Activated CD8-positive, alpha-beta memory T cell treated with anti-CD3 and anti-CD28 coated beads, Interleukin-2, amount 10 ng/mL, durations not matched to agents 7 days and 5 days (primary cell): ENCODE results near the gene IFITM2. TPM values are rescaled to one million over a fixed set of nuclear protein-coding genes. Genes with fewer than 3 reads are reported as not detected.
A peak's percentile ranks its signal among the peaks of the same experiment; 100 is the strongest.
"Not testable (repeated sequence)": the region's sequence is repeated elsewhere in the genome, so short reads cannot be mapped to it uniquely, and the experiment has no call there.

Source experiments
- ATAC-seq: fragments of 150-1000 bp; cut with Tn5 transposase; one replicate; pipeline ENCODE4 v1.10.0; 2021; ENCODE audit warnings: moderate library complexity
- CTCF ChIA-PET: fragments of 350-600 bp; sonication (Branson Sonifier 250); formaldehyde crosslinking; loops from one replicate; lab custom pipeline; 2021; ENCODE audit warnings: antibody characterized with exemption; lab: Charles Lee
- DNase-seq: peaks from one replicate; pipeline ENCODE4 v3.0.0-alpha.2; 2020
- H3K27ac Mint-ChIP-seq: one replicate; pipeline ENCODE4 v1.8.0; 2021; ENCODE audit warnings: mild to moderate bottlenecking, mixed read lengths
- H3K27me3 Mint-ChIP-seq: one replicate; pipeline ENCODE4 v1.8.0; 2021; ENCODE audit warnings: mixed read lengths
- H3K36me3 Mint-ChIP-seq: one replicate; pipeline ENCODE4 v1.8.0; 2021; ENCODE audit warnings: mild to moderate bottlenecking, mixed read lengths
- H3K4me1 Mint-ChIP-seq: one replicate; pipeline ENCODE4 v1.8.0; 2021; ENCODE audit warnings: mixed read lengths
- H3K4me3 Mint-ChIP-seq: one replicate; pipeline ENCODE4 v1.8.0; 2021; ENCODE audit warnings: mild to moderate bottlenecking, moderate library complexity, mixed read lengths
- H3K9me3 Mint-ChIP-seq: one replicate; pipeline ENCODE4 v1.8.0; 2022; ENCODE audit warnings: low read depth, mixed read lengths
- total RNA-seq, 2 experiments: library from RNA; stranded (reverse); gene quantifications; one replicate each; pipeline ENCODE4 v1.2.3, GENCODE V29; 2021

The IFITM2 gene
- total RNA-seq, 2 experiments from 2014 or later: 646 to 1,401 TPM

GRCh38 chr11:298406-299065 is 9.1 kb upstream of the IFITM2 start:
- CTCF ChIA-PET: interaction anchor here (1.0 to 3.5 kb wide), 3 partner anchors 11 to 47 kb away, joined by 3 to 13 read pairs (median 5); no protein-coding TSS in a partner anchor
- no peaks in the 10 kb centered on the region for H3K9me3 Mint-ChIP-seq
- peaks cover 20% of the 10 kb centered on the region for H3K27me3 Mint-ChIP-seq
- H3K36me3 Mint-ChIP-seq: peaks cover 4% of the 10 kb centered on the region
- ATAC-seq (no peak), DNase-seq (no peak)
- H3K4me1 Mint-ChIP-seq: peaks cover 40% of the 10 kb centered on the region
- H3K27ac Mint-ChIP-seq: peak overlapping the region; percentile 86
- H3K4me3 Mint-ChIP-seq: no peak overlapping the region

GRCh38 chr11:299081-299891 is 8.3 kb upstream of the IFITM2 start, which contains the start of gene IFITM5:
Gene IFITM5 (minus strand): TSS chr11:299526. CDS start chr11:299490, 36 bp downstream.
- CTCF ChIA-PET: interaction anchor here (1.0 to 3.5 kb wide), 3 partner anchors 10 to 48 kb away, joined by 3 to 13 read pairs (median 5); no protein-coding TSS in a partner anchor
- peak within 1 kb of the TSS; percentile 86 for H3K27ac Mint-ChIP-seq
- no peak for ATAC-seq
- H3K4me1 Mint-ChIP-seq: peaks cover 45% of the 10 kb centered on the region
- H3K27me3 Mint-ChIP-seq: peaks cover 20% of the 10 kb centered on the region
- H3K9me3 Mint-ChIP-seq: no peaks in the 10 kb centered on the region
- H3K36me3 Mint-ChIP-seq: peaks cover 1% of the 10 kb centered on the region
- DNase-seq: no peak
- H3K4me3 Mint-ChIP-seq: no peak within 1 kb of the TSS

- H3K4me1 Mint-ChIP-seq: peaks cover 46% of the 10 kb centered on the region
- H3K27me3 Mint-ChIP-seq: peaks cover 20% of the 10 kb centered on the region
- H3K9me3 Mint-ChIP-seq: no peaks in the 10 kb centered on the region
- no peak overlapping the region for H3K4me3 Mint-ChIP-seq
- DNase-seq (no peak), ATAC-seq (no peak)
- CTCF ChIA-PET: interaction anchor here (0.8 to 3.5 kb wide), 4 partner anchors 42 to 97 kb away, joined by 3 to 13 read pairs (median 4); no protein-coding TSS in a partner anchor
- H3K27ac Mint-ChIP-seq: no peak overlapping the region
- H3K36me3 Mint-ChIP-seq: peaks cover under 1% of the 10 kb centered on the region
Observed at GRCh38 chr11:299951-300735, 7.5 kb upstream of the IFITM2 start.

- CTCF ChIA-PET: interaction anchor here (1.1 to 5.8 kb wide), 6 partner anchors 9 to 62 kb away, joined by 4 to 54 read pairs (median 25); partner anchors contain the start of gene PGGHG
Observed at GRCh38 chr11:303363-303762, 4.3 kb upstream of the IFITM2 start.

GRCh38 chr11:304061-304506 is 3.5 kb upstream of the IFITM2 start:
- Mint-ChIP-seq H3K36me3 (peaks cover 10% of the 10 kb centered on the region), H3K27me3 (peaks cover 20% of the 10 kb centered on the region), H3K27ac (no peak overlapping the region), H3K4me1 (peaks cover 41% of the 10 kb centered on the region), H3K4me3 (no peak overlapping the region), H3K9me3 (no peaks in the 10 kb centered on the region)
- no peak for ATAC-seq
- CTCF ChIA-PET: interaction anchor here (0.8 to 5.8 kb wide), 15 partner anchors 10 to 215 kb away, joined by 3 to 54 read pairs (median 14); partner anchors contain the start of genes PGGHG and PTDSS2
- no peak for DNase-seq

More at GRCh38 chr11:303363-303762, 4.3 kb upstream of the IFITM2 start:
- Mint-ChIP-seq H3K4me1 (peaks cover 43% of the 10 kb centered on the region), H3K27me3 (peaks cover 20% of the 10 kb centered on the region), H3K36me3 (peaks cover 4% of the 10 kb centered on the region), H3K27ac (peak overlapping the region; percentile 53), H3K4me3 (no peak overlapping the region), H3K9me3 (no peaks in the 10 kb centered on the region)
- DNase-seq: no peak
- no peak for ATAC-seq

- Mint-ChIP-seq H3K9me3 (no peaks in the 10 kb centered on the region), H3K36me3 (peaks cover 19% of the 10 kb centered on the region), H3K27me3 (peaks cover 17% of the 10 kb centered on the region), H3K4me1 (peaks cover 46% of the 10 kb centered on the region), H3K4me3 (no peak overlapping the region), H3K27ac (no peak overlapping the region)
- ATAC-seq: no peak
- peak; percentile 81 for DNase-seq
- CTCF ChIA-PET: interaction anchor here (0.7 to 5.8 kb wide), 26 partner anchors 11 to 421 kb away, joined by 3 to 54 read pairs (median 6); partner anchors contain the start of genes NLRP6, PGGHG and PTDSS2
Observed at GRCh38 chr11:304915-305843, 2.4 kb upstream of the IFITM2 start.

- peaks cover 19% of the 10 kb centered on the region for H3K36me3 Mint-ChIP-seq
- no peaks in the 10 kb centered on the region for H3K9me3 Mint-ChIP-seq
- H3K4me3 Mint-ChIP-seq: no peak overlapping the region
- H3K4me1 Mint-ChIP-seq: peaks cover 46% of the 10 kb centered on the region
- H3K27ac Mint-ChIP-seq: no peak overlapping the region
- CTCF ChIA-PET: interaction anchor here (0.7 to 5.8 kb wide), 21 partner anchors 11 to 420 kb away, joined by 3 to 54 read pairs (median 7); partner anchors contain the start of genes NLRP6, PGGHG and PTDSS2
- DNase-seq (no peak), ATAC-seq (no peak)
- peaks cover 11% of the 10 kb centered on the region for H3K27me3 Mint-ChIP-seq
Observed at GRCh38 chr11:305844-306211, 1.8 kb upstream of the IFITM2 start.

GRCh38 chr11:306645-307371 is 808 bp upstream of the IFITM2 start:
- Mint-ChIP-seq H3K4me1 (peaks cover 46% of the 10 kb centered on the region), H3K27me3 (peaks cover 7% of the 10 kb centered on the region), H3K36me3 (peaks cover 19% of the 10 kb centered on the region), H3K9me3 (no peaks in the 10 kb centered on the region), H3K4me3 (peak overlapping the region; percentile 40), H3K27ac (peak overlapping the region; percentile 92)
- CTCF ChIA-PET: interaction anchor here (0.8 to 5.8 kb wide), 16 partner anchors 10 to 212 kb away, joined by 3 to 54 read pairs (median 10); partner anchors contain the start of genes NLRP6, PGGHG and PTDSS2
- DNase-seq (no peak), ATAC-seq (no peak)

- not testable (repeated sequence) for H3K9me3 Mint-ChIP-seq, DNase-seq, H3K27me3 Mint-ChIP-seq, ATAC-seq
- H3K4me3 Mint-ChIP-seq: peak overlapping the region; percentile 96
- H3K4me1 Mint-ChIP-seq: peaks cover 46% of the 10 kb centered on the region
- CTCF ChIA-PET: interaction anchor here (0.9 to 1.7 kb wide), 11 partner anchors 8 to 227 kb away, joined by 3 to 6 read pairs (median 4); partner anchors contain the start of gene IFITM5
- H3K36me3 Mint-ChIP-seq: peaks cover 22% of the 10 kb centered on the region
- H3K27ac Mint-ChIP-seq: peak overlapping the region; percentile 92
Observed at GRCh38 chr11:308740-309665, 1.4 kb downstream of the IFITM2 start.

- not testable (repeated sequence) for H3K9me3 Mint-ChIP-seq, DNase-seq, H3K27me3 Mint-ChIP-seq, ATAC-seq
- Mint-ChIP-seq H3K4me1 (peaks cover 43% of the 10 kb centered on the region), H3K27ac (peak overlapping the region; percentile 92), H3K4me3 (peak overlapping the region; percentile 96), H3K36me3 (peaks cover 33% of the 10 kb centered on the region)
- CTCF ChIA-PET: interaction anchor here (1.0 to 1.7 kb wide), 9 partner anchors 7 to 226 kb away, joined by 3 to 6 read pairs (median 4); partner anchors contain the start of gene IFITM5
Observed at GRCh38 chr11:309979-310572, 2.5 kb downstream of the IFITM2 start.
